ENCODE data around the gene SELENOT.

The SELENOT gene

GRCh38 chr3:150673966-150674365 lies 70.8 kb downstream of the SELENOT start:
- DNase-seq: no peak

DNA sequence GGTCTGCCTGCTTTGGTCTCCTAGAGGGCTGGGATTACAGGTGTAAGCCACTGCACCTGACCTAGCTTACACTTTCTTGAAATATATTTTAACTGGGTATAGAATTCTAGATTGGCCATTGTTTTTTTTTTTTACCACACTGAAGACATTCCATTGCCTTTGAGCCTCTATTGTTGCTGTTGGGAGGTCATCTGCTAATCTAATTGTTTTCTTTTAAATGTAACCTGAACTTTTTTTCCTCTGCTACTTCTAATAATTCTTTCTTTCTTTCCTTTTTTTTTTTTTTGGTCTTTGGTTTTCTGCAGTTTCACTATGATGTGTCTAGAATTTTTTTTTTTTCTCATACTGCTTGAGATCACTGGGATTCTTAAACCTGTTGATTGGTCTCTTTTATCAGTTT lies 72.5 kb downstream of the SELENOT start:
- no peak for DNase-seq
